Thyroid gland (tissue), 4 donors: ENCODE data around the gene TMEM19.

Source experiments
- CTCF ChIP-seq, 6 experiments: fragments of 200-600 bp in 3 of 6; fragments of 450-650 bp in 3 of 6; sonication (generic) in 3 of 6; IDR thresholded peaks; one replicate each; pipeline ENCODE4 v1.5.1; 2016 to 2019; ENCODE audit warnings: antibody characterized with exemption in 6 of 6, mild to moderate bottlenecking in 2 of 6, inconsistent platforms in 1 of 6, moderate library complexity in 1 of 6
- POLR2A ChIP-seq, 2 donors: fragments of 450-650 bp; IDR thresholded peaks; one replicate each; pipeline ENCODE4 v1.6.1; 2017; ENCODE audit warnings: antibody characterized with exemption in 2 of 2, mild to moderate bottlenecking in 2 of 2, moderate library complexity in 1 of 2

DNA sequence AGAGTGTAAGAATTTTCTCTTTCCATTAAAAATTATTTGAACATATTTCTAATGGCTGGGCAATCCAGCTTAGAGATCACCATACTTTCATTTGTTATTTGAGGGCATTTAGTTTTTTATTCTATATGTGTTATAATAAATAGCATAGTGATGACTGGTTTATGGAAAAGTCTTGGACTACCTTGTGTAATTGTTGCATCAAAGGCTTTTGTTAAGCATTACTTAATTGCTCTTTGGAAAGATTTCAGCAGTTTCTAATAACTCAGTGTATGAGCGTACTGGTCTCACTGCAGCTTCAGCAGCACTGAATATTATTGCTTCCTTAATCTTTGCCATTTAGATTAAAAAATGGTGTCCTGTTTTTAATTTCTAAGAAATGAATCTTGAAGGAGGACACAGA lies 22.8 kb downstream of the TMEM19 start:
- TF ChIP-seq CTCF (IDR thresholded peaks at IDR 0.05) (no peak), POLR2A (IDR thresholded peaks at IDR 0.05) (no peak)
